ENCODE results near the gene ZPBP.
A peak's percentile ranks its signal among the peaks of the same experiment; 100 is the strongest.

Gene ZPBP

DNA sequence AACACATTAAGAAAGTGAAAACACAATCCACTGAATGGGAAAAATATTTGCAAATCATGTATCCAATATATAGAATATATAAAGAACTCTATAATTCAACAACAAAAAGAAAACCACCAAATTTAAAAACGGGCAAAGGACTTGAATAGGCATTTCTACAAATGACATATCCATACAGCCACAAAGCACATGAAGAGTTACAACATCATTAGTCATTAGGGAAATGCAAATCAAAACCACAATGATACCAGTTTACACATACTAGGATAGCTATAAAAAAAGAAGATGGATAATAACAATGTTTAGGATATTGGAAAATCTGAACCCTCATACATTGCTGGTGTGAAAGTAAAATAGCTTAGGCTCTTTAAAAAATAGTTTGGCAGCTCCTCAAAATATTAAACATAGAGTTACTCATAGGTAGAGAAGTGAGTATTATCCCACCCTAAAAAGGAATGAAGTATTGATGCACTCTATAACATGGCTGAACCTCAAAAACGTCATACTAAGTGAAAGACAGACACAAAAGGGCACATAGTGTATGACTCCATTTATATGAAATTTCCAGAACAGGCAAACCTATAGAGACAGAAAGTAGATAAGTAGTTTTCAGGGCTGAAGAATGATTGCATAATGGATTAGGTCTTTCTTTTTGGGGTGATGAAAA lies 4.5 kb downstream of the ZPBP start:
- no peak for TF ChIP-seq CREB1 (IDR thresholded peaks at IDR 0.05; ENCODE audit: low read depth)
- TF ChIP-seq TCF12 (IDR thresholded peaks at IDR 0.05; ENCODE audit: low read depth) = no peak
- TF ChIP-seq, protein P1, sequence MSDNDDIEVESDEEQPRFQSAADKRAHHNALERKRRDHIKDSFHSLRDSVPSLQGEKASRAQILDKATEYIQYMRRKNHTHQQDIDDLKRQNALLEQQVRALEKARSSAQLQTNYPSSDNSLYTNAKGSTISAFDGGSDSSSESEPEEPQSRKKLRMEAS (IDR thresholded peaks at IDR 0.05) = no peak
- no peak for TF ChIP-seq TEAD4 (IDR thresholded peaks at IDR 0.05)
- TF ChIP-seq NFIC (IDR thresholded peaks at IDR 0.05) = no peak
- no peak for TF ChIP-seq TAF1 (IDR thresholded peaks at IDR 0.05; ENCODE audit: low read depth)
- no peak for TF ChIP-seq EP300 (IDR thresholded peaks at IDR 0.05; ENCODE audit: borderline replicate concordance)
- no peak for TF ChIP-seq CEBPB (IDR thresholded peaks at IDR 0.05)
- TF ChIP-seq FOXM1 (IDR thresholded peaks at IDR 0.05; ENCODE audit: borderline replicate concordance, low read depth) = no peak
- TF ChIP-seq RAD21 (IDR thresholded peaks at IDR 0.05; ENCODE audit: low read depth) = no peak
- TF ChIP-seq, protein P2, sequence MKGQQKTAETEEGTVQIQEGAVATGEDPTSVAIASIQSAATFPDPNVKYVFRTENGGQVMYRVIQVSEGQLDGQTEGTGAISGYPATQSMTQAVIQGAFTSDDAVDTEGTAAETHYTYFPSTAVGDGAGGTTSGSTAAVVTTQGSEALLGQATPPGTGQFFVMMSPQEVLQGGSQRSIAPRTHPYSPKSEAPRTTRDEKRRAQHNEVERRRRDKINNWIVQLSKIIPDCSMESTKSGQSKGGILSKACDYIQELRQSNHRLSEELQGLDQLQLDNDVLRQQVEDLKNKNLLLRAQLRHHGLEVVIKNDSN (IDR thresholded peaks at IDR 0.05) = no peak
- no peak for TF ChIP-seq YY1 (IDR thresholded peaks at IDR 0.05; ENCODE audit: low read depth)
- no peak for TF ChIP-seq ZBTB7A (IDR thresholded peaks at IDR 0.05; ENCODE audit: low read depth)

DNA sequence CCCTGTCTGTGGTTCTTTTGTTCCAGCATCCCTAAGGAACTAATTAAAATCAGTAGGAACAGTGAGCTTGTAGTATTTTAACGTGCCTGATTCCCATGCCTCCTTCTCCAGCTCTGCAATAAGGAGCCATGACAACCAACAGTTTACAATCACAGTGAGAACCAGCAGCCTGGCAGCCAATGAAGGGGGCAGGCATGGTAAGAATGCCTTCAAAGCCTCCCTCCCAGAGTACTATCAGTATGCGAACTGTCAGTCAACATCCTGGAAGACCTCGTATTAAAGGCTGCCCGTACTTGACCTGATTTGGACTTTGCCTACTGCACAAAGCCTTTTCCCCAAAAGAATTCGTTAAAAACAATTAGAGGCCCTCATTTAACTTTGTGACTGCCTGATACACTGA lies 7.7 kb downstream of the ZPBP start:
- TF ChIP-seq, protein P2 (IDR thresholded peaks at IDR 0.05) = no peak
- TF ChIP-seq FOXM1 (IDR thresholded peaks at IDR 0.05; ENCODE audit: borderline replicate concordance, low read depth) = no peak
- TF ChIP-seq, protein P3, sequence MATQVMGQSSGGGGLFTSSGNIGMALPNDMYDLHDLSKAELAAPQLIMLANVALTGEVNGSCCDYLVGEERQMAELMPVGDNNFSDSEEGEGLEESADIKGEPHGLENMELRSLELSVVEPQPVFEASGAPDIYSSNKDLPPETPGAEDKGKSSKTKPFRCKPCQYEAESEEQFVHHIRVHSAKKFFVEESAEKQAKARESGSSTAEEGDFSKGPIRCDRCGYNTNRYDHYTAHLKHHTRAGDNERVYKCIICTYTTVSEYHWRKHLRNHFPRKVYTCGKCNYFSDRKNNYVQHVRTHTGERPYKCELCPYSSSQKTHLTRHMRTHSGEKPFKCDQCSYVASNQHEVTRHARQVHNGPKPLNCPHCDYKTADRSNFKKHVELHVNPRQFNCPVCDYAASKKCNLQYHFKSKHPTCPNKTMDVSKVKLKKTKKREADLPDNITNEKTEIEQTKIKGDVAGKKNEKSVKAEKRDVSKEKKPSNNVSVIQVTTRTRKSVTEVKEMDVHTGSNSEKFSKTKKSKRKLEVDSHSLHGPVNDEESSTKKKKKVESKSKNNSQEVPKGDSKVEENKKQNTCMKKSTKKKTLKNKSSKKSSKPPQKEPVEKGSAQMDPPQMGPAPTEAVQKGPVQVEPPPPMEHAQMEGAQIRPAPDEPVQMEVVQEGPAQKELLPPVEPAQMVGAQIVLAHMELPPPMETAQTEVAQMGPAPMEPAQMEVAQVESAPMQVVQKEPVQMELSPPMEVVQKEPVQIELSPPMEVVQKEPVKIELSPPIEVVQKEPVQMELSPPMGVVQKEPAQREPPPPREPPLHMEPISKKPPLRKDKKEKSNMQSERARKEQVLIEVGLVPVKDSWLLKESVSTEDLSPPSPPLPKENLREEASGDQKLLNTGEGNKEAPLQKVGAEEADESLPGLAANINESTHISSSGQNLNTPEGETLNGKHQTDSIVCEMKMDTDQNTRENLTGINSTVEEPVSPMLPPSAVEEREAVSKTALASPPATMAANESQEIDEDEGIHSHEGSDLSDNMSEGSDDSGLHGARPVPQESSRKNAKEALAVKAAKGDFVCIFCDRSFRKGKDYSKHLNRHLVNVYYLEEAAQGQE (IDR thresholded peaks at IDR 0.05; ENCODE audit: low read depth) = no peak
- TF ChIP-seq CEBPB (IDR thresholded peaks at IDR 0.05) = no peak

DNA sequence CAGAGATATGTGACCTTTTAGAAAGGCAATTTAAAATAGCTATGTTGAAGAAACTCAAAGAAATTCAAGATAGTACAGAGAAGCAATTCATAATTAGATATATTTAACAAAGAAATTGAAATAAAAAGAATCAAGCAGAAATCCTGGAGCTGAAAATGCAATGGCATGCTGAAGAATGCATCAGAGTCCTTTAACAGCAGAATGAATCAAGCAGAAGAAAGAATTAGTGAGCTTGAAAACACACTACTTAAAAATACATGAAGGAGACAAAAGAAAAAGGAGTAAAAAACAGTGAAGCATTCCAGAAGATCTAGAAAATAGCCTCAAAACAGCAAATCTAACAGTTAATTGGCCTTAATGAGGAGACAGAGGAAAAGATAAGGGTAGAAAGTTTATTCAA lies 20.0 kb downstream of the ZPBP start:
- TF ChIP-seq, protein P1 (IDR thresholded peaks at IDR 0.05) = no peak
- TF ChIP-seq CREB1 (IDR thresholded peaks at IDR 0.05; ENCODE audit: low read depth) = no peak
- no peak for TF ChIP-seq CEBPB (IDR thresholded peaks at IDR 0.05)
- no peak for TF ChIP-seq YY1 (IDR thresholded peaks at IDR 0.05; ENCODE audit: low read depth)
- TF ChIP-seq TAF1 (IDR thresholded peaks at IDR 0.05; ENCODE audit: low read depth) = no peak
- TF ChIP-seq TCF12 (IDR thresholded peaks at IDR 0.05; ENCODE audit: low read depth) = no peak
- no peak for TF ChIP-seq TEAD4 (IDR thresholded peaks at IDR 0.05)

DNA sequence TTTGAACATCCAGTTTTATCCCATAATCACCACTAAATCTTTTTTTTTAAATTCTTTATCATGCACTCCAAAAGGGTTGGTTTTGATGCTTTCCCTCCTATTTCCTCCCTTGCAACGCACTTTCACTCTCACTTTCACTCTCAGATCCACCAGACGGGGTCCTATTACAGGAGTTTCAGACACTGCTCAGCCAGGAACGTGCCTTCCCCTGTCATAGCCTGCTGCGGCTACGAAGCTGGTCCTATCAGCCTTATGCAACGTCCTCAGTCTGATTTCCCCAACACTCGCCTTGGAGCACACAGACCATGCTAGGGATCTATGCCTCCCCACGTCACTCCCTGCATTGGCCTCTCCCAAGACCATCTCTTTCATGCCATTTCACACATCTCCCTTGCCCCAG lies 23.4 kb downstream of the ZPBP start:
- TF ChIP-seq, protein P1 (IDR thresholded peaks at IDR 0.05) = no peak
- TF ChIP-seq TEAD4 (IDR thresholded peaks at IDR 0.05) (no peak), CEBPB (IDR thresholded peaks at IDR 0.05) (no peak), NFIC (IDR thresholded peaks at IDR 0.05) (no peak), RAD21 (IDR thresholded peaks at IDR 0.05; ENCODE audit: low read depth) (no peak), YY1 (IDR thresholded peaks at IDR 0.05; ENCODE audit: low read depth) (no peak)

DNA sequence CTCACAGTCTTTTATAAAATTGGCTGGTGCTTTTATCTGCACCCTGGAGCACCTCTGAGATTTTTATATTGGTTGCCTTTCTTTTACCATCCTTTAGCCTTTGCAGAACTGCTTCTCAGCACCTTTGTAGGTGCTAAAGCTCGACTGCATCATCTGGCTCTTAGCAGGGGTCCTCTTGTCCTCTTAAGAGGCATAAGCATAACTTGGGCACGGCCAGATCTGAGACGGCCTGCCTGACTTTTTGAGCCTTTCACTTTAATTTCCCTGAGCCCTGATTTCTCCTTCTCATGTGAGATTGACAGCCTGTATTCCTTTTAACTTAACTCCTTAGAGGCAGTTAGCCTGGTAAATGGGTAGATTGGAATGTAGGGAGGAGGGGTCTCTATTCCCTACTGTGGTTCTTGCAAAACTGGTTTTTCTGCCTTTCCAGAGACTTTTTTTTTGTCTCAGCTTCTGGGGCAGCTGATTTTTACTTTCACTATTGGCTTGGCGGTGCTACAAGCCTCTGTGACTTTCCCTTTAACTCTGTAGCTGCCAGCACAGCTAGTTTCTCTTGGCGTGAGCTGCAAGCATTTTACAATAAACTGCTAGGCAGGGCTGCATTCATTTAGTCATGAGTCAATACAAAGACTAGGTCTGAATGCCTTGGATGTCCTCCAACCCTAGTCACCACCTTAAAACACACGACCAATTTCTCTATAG lies 24.0 kb downstream of the ZPBP start:
- TF ChIP-seq, protein P2 (IDR thresholded peaks at IDR 0.05) = no peak
- TF ChIP-seq TAF1 (IDR thresholded peaks at IDR 0.05; ENCODE audit: low read depth) = no peak
- TF ChIP-seq ZBTB7A (IDR thresholded peaks at IDR 0.05; ENCODE audit: low read depth) = 0 out of 2 replicates have a peak, but pooled peaks have one; percentile 45
- TF ChIP-seq YY1 (IDR thresholded peaks at IDR 0.05; ENCODE audit: low read depth) = no peak
- no peak for TF ChIP-seq FOXM1 (IDR thresholded peaks at IDR 0.05; ENCODE audit: borderline replicate concordance, low read depth)
- no peak; the same call in 1 of the 2 replicates for TF ChIP-seq CEBPB (IDR thresholded peaks at IDR 0.05)
- TF ChIP-seq, protein P3 (IDR thresholded peaks at IDR 0.05; ENCODE audit: low read depth) = no peak
- peak; percentile 59 for TF ChIP-seq TEAD4 (IDR thresholded peaks at IDR 0.05)
- TF ChIP-seq, protein P1 (IDR thresholded peaks at IDR 0.05) = no peak
- TF ChIP-seq TCF12 (IDR thresholded peaks at IDR 0.05; ENCODE audit: low read depth) = no peak
- TF ChIP-seq EP300 (IDR thresholded peaks at IDR 0.05; ENCODE audit: borderline replicate concordance) = 0 out of 2 replicates have a peak, but pooled peaks have one; percentile 29
- no peak for TF ChIP-seq RAD21 (IDR thresholded peaks at IDR 0.05; ENCODE audit: low read depth)
- TF ChIP-seq NFIC (IDR thresholded peaks at IDR 0.05) = 0 out of 2 replicates have a peak, but pooled peaks have one; percentile 15
- TF ChIP-seq CREB1 (IDR thresholded peaks at IDR 0.05; ENCODE audit: low read depth) = no peak
- no peak for TF ChIP-seq EGR1 (IDR thresholded peaks at IDR 0.05)

All from Ishikawa (cell line).